Measurements from ENCODE around the gene ULK4.
"Not testable (repeated sequence)": the region's sequence is repeated elsewhere in the genome, so short reads cannot be mapped to it uniquely, and the experiment has no call there.

The ULK4 gene

GRCh38 chr3:41956574-41956973, 5.3 kb downstream of the ULK4 start:
- DNase-seq = no peak

DNA sequence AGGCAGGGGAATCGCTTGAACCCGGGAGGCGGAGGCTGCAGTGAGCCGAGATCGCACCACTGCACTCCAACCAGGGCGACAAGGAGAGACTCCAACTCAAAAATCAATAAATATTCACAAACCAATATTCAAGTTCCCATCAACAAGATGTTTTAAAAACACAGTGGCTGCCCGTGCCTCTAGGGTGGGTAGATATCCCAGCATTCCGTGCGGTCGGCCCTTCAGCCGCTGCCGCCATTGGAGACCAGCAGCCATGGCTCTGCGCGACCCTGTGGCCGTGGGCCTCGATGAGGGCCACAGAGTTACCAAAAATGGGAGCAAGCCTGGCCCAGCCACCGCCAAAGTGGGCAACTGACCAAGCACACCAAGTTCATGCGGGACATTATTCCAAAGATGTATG, 6.7 kb downstream of the ULK4 start:
- no peak for DNase-seq

DNA sequence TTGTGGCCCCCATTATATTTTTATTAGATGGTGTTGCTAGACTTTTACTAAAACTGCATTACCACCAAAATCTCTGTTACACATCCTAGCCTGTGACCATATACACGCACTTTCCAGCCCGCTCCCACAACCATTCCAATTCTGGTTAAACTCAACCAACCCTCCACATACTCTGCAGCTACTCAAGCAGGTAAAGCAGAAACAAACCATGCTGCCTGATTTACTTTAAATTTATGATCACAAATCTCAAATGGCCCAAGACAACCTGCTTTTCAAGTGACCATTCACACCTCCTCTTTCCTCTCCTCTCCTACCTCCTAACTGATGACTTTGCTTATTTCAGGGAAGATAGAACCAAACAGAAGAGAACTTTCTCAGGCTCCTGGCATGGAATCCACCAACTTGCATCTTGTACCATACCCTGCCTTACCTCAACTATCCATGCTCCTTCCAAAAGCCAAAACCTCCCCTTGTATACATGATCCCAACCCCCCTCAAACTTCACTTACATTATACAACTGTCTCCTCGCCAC, 18.5 kb downstream of the ULK4 start:
- DNase-seq = no peak

GRCh38 chr3:41940393-41940792, 21.5 kb downstream of the ULK4 start:
- DNase-seq = no peak

GRCh38 chr3:41936384-41936783, 25.5 kb downstream of the ULK4 start:
- no peak for DNase-seq

DNA sequence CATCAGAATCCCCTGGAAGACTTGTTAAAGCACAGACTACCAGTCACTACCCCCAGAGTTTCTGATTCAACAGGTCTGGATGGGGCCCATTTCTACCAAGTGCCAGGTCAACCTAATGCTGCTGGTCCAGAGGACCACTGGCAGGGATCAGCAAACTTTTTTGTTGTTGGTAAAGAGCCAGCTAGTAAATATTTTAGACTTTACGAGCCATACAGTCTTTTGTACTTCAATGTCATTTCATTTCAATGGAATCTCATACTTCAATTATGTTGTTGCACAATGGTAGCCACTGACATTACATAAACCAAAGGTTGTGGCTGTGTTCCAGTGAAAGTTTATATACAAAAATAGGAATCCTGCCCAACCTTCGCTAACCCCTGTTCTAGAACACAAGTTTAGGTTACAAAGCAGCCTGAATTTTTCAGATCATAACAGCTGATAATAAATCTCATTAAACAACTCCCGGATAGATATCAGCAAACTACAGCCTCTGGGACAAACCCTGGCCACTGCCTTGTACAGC, 28.7 kb downstream of the ULK4 start:
- no peak for DNase-seq

GRCh38 chr3:41932464-41932863, 29.4 kb downstream of the ULK4 start:
- no peak for DNase-seq

GRCh38 chr3:41920406-41920965, 41.4 kb downstream of the ULK4 start:
- DNase-seq = no peak

DNA sequence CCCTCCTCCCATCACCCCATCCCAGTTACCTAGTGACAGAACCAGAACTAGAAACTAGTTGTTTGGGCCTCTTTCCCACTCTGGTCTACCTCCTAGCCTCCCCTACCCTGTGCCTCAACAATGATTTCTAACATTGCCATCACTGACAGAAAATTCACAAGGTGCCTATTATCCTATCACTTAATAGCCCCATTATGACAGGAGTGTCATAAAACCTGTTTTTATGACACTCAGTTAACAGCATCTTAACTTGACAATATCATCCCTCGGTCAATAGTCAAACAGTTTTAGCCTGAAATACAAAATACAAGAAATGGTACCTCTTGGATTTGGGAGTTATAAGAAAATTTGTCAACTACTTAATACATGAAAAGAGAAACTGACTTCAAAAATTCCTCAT, 46.5 kb downstream of the ULK4 start:
- no peak for DNase-seq

DNA sequence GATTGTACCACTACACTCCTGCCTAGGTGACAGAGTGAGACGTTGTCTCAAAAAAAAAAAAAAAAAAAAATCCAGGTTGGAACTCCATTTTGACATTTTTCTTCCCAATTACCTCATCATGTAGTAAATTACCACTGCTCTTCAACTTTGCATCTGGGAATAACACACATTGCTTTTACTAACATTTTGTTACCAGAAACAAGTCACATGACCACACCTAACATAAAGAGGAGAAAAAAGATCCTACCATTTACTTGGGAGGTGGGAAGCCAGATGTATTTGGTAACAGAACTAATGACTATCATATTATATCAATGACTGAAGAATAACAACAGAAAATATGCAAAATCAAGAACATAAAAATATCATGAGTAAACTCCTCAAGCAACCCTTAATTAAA, 49.6 kb downstream of the ULK4 start:
- DNase-seq = no peak

DNA sequence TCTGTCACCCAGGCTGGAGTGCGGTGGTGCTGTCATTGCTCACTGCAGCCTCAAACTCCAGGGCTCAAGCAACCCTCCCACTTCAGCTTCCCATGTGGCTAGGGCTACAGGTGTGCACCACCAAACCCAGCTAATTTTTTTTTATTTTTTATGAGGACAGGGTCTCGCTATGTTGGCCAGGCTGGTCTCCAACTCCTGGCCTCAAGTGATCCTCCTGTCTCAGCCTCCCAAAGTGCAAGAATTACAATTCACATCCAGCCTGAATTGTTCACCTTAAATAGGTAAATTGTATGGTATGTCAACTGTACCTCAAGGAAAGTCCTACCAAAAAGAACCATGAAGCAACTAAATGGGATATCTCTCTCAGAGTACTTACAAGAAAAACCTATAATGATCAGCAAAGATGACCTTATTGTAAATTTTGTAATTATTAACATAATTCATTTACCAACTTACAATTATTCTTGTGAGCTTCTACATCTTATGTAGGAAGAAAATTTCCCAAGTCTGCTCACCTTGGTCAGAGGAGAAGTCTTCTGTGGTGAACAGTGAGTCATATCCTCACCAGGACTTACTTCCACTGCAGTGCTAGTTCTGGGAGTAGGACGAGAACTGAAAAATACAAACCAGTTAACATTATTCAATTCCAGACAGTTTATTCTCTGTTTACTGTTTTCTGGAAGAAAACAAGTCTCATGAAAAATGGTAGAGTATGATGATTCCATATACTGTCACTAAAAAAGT, 54.4 kb downstream of the ULK4 start:
- no peak for DNase-seq

DNA sequence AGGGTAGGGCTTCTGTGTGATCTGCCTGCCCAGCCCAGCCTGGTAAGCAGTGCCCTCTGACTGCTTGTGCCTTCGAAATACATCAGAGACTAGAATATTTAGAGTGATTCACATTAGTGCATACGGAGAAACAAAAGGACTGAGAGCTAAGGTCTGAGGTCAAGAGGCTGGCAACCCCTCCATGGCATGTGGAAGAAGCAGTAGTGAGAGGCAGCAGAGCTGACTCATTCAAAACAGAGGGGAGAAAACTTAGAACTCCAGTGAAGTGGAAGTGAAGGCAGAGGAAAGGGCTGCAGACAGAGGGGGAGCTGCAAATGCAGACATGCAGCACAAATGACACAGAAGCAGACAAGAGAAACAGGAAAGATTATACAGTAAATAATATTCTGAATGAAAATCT, 61.6 kb downstream of the ULK4 start:
- no peak for DNase-seq

DNA sequence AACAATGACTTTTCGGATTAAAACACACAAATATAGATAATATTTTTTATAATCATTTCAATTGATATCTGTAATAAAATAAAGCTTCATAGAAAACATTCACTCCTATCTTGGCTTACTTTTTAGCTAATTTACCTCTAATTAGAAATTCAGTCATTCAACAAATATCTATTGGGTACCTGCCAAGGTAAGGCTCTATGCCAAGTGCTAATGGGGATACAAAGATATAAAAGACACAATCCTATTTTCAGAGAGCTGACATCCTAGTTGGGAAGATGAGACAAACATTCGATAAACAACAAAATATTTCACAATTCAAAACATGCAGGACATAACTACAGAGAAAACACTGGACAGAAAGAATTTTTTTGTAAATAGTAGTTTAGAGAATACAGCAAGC, 63.3 kb downstream of the ULK4 start:
- no peak for DNase-seq

GRCh38 chr3:41893977-41894376, 67.9 kb downstream of the ULK4 start:
- no peak for DNase-seq

DNA sequence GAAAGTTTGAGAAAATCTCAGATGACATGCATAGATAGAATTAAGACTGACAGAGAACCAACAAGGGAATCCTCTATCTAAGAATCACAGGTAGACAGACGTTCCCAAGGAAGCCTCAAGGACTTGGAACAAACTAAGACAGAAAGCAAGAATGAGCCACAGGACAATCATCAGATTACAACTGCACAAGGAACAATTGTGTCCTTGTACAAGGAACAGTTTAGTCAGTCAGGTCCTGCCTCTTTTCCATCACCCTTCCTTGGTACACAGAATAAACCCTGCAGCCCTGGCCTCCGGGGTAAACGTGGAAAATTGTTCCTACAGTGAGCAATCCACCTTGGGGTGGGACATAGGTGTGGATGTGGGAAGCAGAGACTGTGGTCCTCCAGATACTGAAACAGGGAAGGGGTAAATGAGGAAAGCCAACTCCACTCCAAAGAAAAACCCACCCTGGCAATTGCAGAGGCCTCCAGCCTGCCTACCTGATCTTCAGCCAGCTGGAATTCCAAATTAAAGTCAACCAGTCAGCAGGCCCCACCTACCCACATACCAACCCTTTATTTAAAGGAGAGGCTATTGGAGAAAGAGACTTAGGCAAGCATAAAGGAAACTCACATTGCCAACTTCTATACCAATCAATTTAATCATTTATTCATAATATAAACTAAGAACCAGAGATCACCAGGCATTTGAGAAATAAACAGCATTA, 73.4 kb downstream of the ULK4 start:
- no peak for DNase-seq

GRCh38 chr3:41882956-41883355, 78.9 kb downstream of the ULK4 start:
- DNase-seq = no peak

GRCh38 chr3:41881233-41881821, 80.6 kb downstream of the ULK4 start:
- no peak for DNase-seq

- no peak for DNase-seq
These were observed 81.5 kb downstream of the ULK4 start for GRCh38 chr3:41880387-41880786.

DNA sequence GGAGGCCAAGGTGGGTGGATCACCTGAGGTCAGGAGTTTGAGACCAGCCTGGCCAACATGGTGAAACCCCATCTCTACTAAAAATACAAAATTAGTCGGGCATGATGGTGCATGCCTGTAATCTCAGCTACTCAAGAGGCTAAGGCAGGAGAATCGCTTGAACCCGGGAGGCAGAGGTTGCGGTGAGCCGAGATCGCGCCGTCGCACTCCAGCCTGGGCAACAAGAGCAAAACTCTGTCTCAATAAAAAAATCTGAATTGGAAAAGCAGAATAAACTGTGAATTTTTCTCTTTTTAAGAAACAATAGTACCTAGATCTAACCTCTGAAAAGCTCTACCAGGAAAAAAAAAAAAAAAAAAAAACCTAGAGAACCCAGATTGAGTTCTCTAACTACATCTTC, 84.2 kb downstream of the ULK4 start:
- DNase-seq = not testable (repeated sequence)

- no peak for DNase-seq
These were observed 87.9 kb downstream of the ULK4 start for GRCh38 chr3:41874022-41874421.

DNA sequence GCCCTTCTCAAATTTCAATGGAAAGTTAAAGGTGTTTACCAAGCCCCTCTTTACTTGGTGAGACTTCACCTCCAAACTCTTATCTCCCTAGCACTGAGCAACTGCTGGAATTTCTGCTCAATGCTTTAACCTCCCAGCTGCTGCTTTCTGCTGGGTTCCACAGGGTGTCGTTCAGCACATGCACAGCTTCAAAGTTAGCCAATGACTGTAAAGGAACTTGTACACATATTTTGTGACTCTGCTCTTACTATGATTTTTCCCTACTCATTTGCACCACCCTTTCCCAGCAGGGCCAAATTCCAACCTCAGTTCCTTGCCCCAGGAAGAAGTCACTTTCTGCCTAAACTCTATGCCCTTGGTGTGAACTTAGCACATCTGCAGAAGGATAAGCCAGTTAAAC, 89.7 kb downstream of the ULK4 start:
- no peak for DNase-seq

DNA sequence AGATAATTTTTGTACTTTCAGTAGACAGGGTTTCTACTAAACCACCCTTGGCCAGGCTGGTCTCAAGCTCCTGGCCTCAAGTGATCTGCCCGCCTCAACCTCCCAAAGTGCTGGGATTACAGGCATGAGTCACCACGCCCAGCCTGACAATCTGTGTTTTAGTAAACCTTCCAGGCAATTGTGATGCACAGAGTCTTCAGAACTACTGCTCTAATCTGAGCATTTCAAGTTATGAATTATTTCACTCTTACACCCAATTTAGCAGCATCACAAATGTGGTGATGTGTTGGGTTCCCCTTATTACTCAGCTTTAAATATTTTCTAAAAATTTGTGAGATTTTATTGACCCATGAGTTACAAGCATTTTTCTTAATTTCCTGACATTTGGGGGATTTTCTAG, 94.4 kb downstream of the ULK4 start:
- no peak for DNase-seq

DNA sequence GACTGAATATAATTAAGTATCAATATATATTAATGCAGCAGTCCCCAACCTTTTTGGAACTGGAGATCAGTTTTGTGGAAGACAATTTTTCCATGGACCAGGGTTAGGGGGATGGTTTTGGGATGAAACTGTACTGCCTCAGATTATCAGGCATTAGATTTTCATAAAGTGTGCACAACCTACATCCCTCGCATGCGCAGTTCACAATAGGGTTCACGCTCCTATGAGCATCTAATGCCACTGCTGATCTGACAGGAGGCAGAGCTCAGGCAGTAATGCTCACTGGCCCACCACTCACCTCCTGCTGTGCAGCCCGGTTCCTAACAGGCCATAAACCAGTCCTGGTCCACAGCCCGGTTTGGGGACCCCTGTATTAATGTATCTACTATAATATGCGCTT, 95.6 kb downstream of the ULK4 start:
- DNase-seq = no peak

DNA sequence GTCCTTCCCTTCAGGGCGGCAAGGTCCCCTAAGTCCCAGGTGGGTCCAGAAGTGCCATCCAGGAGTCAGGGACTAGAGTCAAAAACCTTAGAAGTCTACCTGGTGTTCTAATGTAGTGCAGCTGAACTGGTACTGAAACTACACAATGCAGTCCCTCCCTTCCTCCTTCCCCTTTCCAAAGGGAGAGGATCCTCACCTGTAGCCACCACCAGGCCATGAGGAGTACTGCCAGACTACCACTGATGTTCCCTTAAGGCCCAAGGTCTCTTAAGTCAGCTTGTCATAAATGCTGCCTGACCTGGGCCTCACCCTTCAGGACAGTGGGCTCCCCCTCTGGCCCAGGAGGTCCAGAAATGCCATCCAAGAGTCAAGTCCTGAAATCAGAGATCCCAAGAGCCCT, 98.9 kb downstream of the ULK4 start:
- no peak for DNase-seq
